Lower leg skin (tissue), 3 donors: Measurements from ENCODE around the gene TOX2.

Source experiments
- POLR2A ChIP-seq, 2 donors: fragments of 450-650 bp; IDR thresholded peaks; one replicate each; pipeline ENCODE4 v1.6.1; 2016 to 2017; ENCODE audit warnings: antibody characterized with exemption in 2 of 2, mild to moderate bottlenecking in 1 of 2, moderate library complexity in 1 of 2
- TF ChIP-seq, protein P1 (sequence below), 3 donors: fragments of 450-650 bp; IDR thresholded peaks; one replicate each; pipeline ENCODE4 v1.5.1; 2016; ENCODE audit warnings: antibody characterized with exemption in 3 of 3, mild to moderate bottlenecking in 3 of 3, moderate library complexity in 2 of 3

- TF ChIP-seq, protein P1, sequence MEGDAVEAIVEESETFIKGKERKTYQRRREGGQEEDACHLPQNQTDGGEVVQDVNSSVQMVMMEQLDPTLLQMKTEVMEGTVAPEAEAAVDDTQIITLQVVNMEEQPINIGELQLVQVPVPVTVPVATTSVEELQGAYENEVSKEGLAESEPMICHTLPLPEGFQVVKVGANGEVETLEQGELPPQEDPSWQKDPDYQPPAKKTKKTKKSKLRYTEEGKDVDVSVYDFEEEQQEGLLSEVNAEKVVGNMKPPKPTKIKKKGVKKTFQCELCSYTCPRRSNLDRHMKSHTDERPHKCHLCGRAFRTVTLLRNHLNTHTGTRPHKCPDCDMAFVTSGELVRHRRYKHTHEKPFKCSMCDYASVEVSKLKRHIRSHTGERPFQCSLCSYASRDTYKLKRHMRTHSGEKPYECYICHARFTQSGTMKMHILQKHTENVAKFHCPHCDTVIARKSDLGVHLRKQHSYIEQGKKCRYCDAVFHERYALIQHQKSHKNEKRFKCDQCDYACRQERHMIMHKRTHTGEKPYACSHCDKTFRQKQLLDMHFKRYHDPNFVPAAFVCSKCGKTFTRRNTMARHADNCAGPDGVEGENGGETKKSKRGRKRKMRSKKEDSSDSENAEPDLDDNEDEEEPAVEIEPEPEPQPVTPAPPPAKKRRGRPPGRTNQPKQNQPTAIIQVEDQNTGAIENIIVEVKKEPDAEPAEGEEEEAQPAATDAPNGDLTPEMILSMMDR (IDR thresholded peaks at IDR 0.05), result no peak
- no peak for TF ChIP-seq POLR2A (IDR thresholded peaks at IDR 0.05)
Observed at GRCh38 chr20:43973671-43974450, 59.2 kb downstream of the TOX2 start.
